Lower lobe of right lung (tissue), 2 donors: ENCODE results near the gene OS9. TPM values are rescaled to one million over a fixed set of nuclear protein-coding genes. Genes with fewer than 3 reads are reported as not detected.

Experiments
- ATAC-seq, 2 donors: fragments of 200-7000 bp; cut with Tn5 transposase; one replicate each; pipeline ENCODE4 v1.9.1; 2020 to 2022; ENCODE audit warnings: mild to moderate bottlenecking in 2 of 2, moderate library complexity in 2 of 2
- DNase-seq: peaks from one replicate; pipeline ENCODE4 v3.0.0-alpha.2; 2020
- H3K27ac ChIP-seq: fragments of 200-600 bp; one replicate; pipeline ENCODE4 v1.8.0; 2022
- H3K27me3 ChIP-seq: fragments of 200-600 bp; one replicate; pipeline ENCODE4 v1.8.0; 2022; ENCODE audit warnings: low read depth
- H3K36me3 ChIP-seq: fragments of 200-600 bp; one replicate; pipeline ENCODE4 v1.8.0; 2022; ENCODE audit warnings: mild to moderate bottlenecking
- H3K4me1 ChIP-seq: fragments of 200-600 bp; one replicate; pipeline ENCODE4 v1.8.0; 2022
- H3K4me3 ChIP-seq: fragments of 200-600 bp; one replicate; pipeline ENCODE4 v1.8.0; 2022; ENCODE audit warnings: mild to moderate bottlenecking
- H3K9me3 ChIP-seq: fragments of 200-600 bp; one replicate; pipeline ENCODE4 v1.8.0; 2022
- intact Hi-C: fragments of 100-400 bp; cut with DNase I; formaldehyde crosslinking; loops from one replicate; pipeline ENCODE4 v1.11.0; 2022
- total RNA-seq: library from RNA; stranded (reverse); fragmentation: NEBNext Ultra II Directional; extraction: Animal tissue kit (Norgen Biotek cat#: 25700); gene quantifications from one replicate; pipeline ENCODE4 v1.2.1, GENCODE V29; 2021
- TF ChIP-seq, protein P1 (sequence below): fragments of 200-600 bp; IDR thresholded peaks from one replicate; pipeline ENCODE4 v1.8.0; 2022; ENCODE audit warnings: antibody characterized with exemption, mild to moderate bottlenecking
- donor health status: DM: no; HTN: yes; CAD: no; lungs with severe emphysema.

OS9 gene
- total RNA-seq, 1 donor from 2014 or later = 294 TPM

- Histone ChIP-seq H3K4me3 (peak overlapping the region; percentile 28), H3K36me3 (peaks cover 9% of the 10 kb centered on the region), H3K4me1 (peaks cover 42% of the 10 kb centered on the region), H3K27me3 (peaks cover 65% of the 10 kb centered on the region), H3K9me3 (no peaks in the 10 kb centered on the region), H3K27ac (no peak overlapping the region)
- no peak for DNase-seq
- TF ChIP-seq, protein P1, sequence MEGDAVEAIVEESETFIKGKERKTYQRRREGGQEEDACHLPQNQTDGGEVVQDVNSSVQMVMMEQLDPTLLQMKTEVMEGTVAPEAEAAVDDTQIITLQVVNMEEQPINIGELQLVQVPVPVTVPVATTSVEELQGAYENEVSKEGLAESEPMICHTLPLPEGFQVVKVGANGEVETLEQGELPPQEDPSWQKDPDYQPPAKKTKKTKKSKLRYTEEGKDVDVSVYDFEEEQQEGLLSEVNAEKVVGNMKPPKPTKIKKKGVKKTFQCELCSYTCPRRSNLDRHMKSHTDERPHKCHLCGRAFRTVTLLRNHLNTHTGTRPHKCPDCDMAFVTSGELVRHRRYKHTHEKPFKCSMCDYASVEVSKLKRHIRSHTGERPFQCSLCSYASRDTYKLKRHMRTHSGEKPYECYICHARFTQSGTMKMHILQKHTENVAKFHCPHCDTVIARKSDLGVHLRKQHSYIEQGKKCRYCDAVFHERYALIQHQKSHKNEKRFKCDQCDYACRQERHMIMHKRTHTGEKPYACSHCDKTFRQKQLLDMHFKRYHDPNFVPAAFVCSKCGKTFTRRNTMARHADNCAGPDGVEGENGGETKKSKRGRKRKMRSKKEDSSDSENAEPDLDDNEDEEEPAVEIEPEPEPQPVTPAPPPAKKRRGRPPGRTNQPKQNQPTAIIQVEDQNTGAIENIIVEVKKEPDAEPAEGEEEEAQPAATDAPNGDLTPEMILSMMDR = no peak
- intact Hi-C loops = no loop called here
- ATAC-seq = peak in 1 of 2 donors; percentile 3
Measured at GRCh38 chr12:57735952-57736740, 42.2 kb downstream of the OS9 start.

DNA sequence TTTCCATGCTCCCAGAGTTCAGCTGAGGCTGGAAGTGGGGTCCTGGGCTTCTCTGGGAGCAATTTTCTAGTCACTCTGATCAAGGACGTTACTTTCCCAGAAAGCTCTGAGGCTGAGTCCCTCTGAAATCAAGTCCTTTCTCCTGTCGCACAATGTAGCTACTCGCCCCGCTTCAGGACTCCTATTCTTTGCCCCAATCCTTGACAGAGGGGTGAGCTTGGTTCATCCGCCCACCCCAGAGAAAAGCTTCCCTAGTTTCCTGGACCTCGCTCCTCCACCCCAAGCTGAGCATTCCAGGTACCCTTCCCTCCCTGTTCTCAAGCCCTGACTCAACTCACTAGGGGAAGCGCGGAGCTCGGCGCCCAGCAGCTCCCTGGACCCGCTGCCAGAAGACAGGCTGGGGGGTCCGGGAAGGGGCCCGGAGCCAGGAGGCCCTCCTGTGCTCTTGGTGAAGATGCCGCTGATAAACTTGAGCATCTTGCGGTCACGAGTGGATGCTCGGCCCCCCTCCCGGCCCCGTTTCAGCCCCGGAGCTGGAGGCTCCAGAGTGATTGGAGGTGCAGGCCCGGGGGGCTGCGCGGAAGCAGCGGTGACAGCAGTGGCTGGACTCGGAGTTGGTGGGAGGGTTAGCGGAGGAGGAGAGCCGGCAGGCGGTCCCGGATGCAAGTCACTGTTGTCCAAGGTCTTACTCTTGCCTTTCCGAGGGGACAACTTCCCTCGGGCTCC lies 43.0 kb downstream of the OS9 start:
- no peak overlapping the region for H3K4me3 ChIP-seq
- no peak for DNase-seq
- H3K9me3 ChIP-seq = no peaks in the 10 kb centered on the region

DNA sequence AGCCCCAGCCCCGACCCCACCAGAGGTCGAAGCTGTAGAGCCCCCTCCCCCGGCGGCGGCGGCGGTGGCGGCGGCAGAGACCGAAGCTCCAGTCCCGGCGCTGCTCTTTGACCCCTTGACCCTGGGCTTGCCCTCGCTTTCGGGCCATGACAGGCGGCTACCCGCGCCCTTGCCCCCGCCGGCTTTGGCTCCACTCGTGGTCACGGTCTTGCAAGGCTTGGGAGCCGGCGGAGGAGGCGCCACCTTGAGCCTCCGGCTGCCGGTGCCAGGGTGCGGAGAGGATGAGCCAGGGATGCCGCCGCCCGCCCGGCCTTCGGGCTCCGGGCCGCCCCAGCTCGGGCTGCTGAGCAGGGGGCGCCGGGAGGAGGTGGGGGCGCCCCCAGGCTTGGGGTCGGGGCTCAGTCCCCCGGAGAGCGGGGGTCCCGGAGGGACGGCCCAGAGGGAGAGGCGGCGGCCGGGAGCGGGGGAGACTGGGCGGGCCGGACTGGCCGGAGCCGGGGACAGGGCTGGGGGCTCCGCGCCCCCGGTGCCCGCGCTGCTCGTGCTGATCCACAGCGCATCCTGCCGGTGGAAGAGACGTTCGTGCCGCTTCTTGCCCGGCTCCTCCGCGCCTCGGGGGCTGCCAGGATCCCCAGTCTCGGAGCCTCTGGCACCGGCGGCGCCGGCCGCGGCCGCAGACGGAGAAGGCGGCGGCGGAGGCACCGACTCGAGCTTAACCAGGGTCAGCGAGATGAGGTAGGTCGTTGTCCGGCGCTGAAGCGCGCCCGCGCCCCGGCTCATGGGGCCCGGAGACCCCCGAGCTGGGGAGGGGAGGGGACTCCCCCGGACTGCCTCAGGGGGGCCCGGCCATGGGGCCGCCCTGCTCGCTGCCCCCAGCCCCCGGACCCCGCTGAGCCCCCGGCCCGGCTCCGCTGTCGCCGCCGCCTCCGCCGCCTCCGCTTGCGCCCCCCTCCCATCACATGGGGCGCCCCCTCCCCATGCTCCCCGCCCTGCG lies 43.8 kb downstream of the OS9 start:
- H3K36me3 ChIP-seq = peaks cover 2% of the 10 kb centered on the region
- H3K27me3 ChIP-seq = peaks cover 64% of the 10 kb centered on the region
- H3K4me1 ChIP-seq = peaks cover 42% of the 10 kb centered on the region
- H3K9me3 ChIP-seq = no peaks in the 10 kb centered on the region
- DNase-seq (no peak), ATAC-seq (peak in 1 of 2 donors; percentile 4)
- H3K4me3 ChIP-seq = peak overlapping the region; percentile 38
- no peak overlapping the region for H3K27ac ChIP-seq
- TF ChIP-seq, protein P1 = peak; percentile 31
- intact Hi-C loops = no loop called here

More for the DNA sequence above, 43.0 kb downstream of the OS9 start:
- peaks cover 67% of the 10 kb centered on the region for H3K27me3 ChIP-seq
- H3K36me3 ChIP-seq = peaks cover 3% of the 10 kb centered on the region
- ATAC-seq = no peak
- peaks cover 42% of the 10 kb centered on the region for H3K4me1 ChIP-seq
- TF ChIP-seq, protein P1 = no peak
- intact Hi-C loops = no loop called here
- no peak overlapping the region for H3K27ac ChIP-seq

GRCh38 chr12:57738661-57739237 lies 44.8 kb downstream of the OS9 start, which contains the start of gene AGAP2:
Gene AGAP2 (minus strand): TSS chr12:57738742. CDS start chr12:57738246, 496 bp downstream.
- no peak for DNase-seq
- Histone ChIP-seq H3K36me3 (no peaks in the 10 kb centered on the region), H3K4me1 (peaks cover 42% of the 10 kb centered on the region), H3K4me3 (peak within 1 kb of the TSS; percentile 38), H3K27me3 (peaks cover 58% of the 10 kb centered on the region), H3K9me3 (no peaks in the 10 kb centered on the region), H3K27ac (no peak within 1 kb of the TSS)
- TF ChIP-seq, protein P1 = no peak
- no peak for ATAC-seq
- intact Hi-C loops = no loop called here

- Histone ChIP-seq H3K4me3 (no peak overlapping the region), H3K27ac (no peak overlapping the region), H3K27me3 (peaks cover 51% of the 10 kb centered on the region), H3K4me1 (peaks cover 46% of the 10 kb centered on the region), H3K36me3 (no peaks in the 10 kb centered on the region), H3K9me3 (no peaks in the 10 kb centered on the region)
- ATAC-seq (no peak), DNase-seq (no peak)
- TF ChIP-seq, protein P1 = no peak
- intact Hi-C loops = no loop called here
Measured at GRCh38 chr12:57739387-57739786, 45.5 kb downstream of the OS9 start.
